ENCODE measurements around the gene XKR8. TPM values are rescaled to one million over a fixed set of nuclear protein-coding genes. Genes with fewer than 3 reads are reported as not detected.

Gene XKR8
- total and polyA plus RNA-seq, 10 of the 15 experiments (the other 5 are each of a cell fraction or from before 2014, with no cell fraction given), result 0.80 to 3.7 (median 2.6) TPM

DNA sequence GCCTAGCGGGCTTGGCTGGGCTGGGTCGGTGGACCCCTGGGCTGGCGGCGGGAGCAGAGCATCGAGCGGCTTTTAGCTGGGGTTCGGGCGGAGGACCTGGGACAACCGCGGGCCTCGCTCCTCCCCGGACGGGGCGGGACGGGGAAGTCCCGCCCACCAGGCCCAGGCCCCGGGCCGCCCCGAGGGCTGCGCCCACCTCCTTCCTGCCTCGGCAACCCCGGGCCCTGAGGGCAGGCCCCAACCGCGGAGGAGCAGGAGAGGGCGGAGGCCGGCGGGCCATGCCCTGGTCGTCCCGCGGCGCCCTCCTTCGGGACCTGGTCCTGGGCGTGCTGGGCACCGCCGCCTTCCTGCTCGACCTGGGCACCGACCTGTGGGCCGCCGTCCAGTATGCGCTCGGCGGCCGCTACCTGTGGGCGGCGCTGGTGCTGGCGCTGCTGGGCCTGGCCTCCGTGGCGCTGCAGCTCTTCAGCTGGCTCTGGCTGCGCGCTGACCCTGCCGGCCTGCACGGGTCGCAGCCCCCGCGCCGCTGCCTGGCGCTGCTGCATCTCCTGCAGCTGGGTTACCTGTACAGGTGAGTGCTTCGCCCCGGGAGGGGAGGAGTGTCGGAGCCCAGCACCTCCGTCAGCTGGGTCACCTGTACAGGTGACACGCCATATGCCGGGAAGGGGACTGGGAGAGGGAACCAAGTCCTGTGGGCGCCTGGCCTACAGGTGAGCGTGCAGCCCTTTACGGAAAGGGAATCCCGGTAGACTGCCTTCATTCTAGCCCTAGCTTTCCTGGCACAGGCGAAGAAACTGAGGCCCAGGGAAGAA lies at the start of gene XKR8 (continued):
- no peak for TF ChIP-seq SKIL (IDR thresholded peaks at IDR 0.05; ENCODE audit: low read depth, poor library complexity, severe bottlenecking)
- TF ChIP-seq KAT2A (conservative IDR thresholded peaks at IDR 0.05; ENCODE audit: control insufficient read depth, low read depth, low read length), result no peak
- peak; percentile 80 for TF ChIP-seq LARP7 (IDR thresholded peaks at IDR 0.05)
- no peak for TF ChIP-seq KDM1A (IDR thresholded peaks at IDR 0.05; ENCODE audit: borderline replicate concordance)
- no peak for TF ChIP-seq PRDM15 (CRISPR knock-in tag; IDR thresholded peaks at IDR 0.05)
- no peak for TF ChIP-seq PML (IDR thresholded peaks at IDR 0.05; ENCODE audit: low read length)
- TF ChIP-seq RELB (IDR thresholded peaks at IDR 0.05; ENCODE audit: low read depth), result no peak
- TF ChIP-seq ETV6 (conservative IDR thresholded peaks at IDR 0.05 in 1 of 2, IDR thresholded peaks at IDR 0.05 in 1 of 2; ENCODE audit: borderline replicate concordance in 1 of 2, low read depth in 1 of 2), result no peak
- no peak for TF ChIP-seq NFXL1 (IDR thresholded peaks at IDR 0.05; ENCODE audit: borderline replicate concordance)
- peak; percentile 95 for TF ChIP-seq IKZF1 (conservative IDR thresholded peaks at IDR 0.05)
- no peak for TF ChIP-seq RUNX3 (IDR thresholded peaks at IDR 0.05; ENCODE audit: low read length)
- no peak for TF ChIP-seq NRF1 (conservative IDR thresholded peaks at IDR 0.05; ENCODE audit: low read depth, low read length)
- TF ChIP-seq, protein P1, sequence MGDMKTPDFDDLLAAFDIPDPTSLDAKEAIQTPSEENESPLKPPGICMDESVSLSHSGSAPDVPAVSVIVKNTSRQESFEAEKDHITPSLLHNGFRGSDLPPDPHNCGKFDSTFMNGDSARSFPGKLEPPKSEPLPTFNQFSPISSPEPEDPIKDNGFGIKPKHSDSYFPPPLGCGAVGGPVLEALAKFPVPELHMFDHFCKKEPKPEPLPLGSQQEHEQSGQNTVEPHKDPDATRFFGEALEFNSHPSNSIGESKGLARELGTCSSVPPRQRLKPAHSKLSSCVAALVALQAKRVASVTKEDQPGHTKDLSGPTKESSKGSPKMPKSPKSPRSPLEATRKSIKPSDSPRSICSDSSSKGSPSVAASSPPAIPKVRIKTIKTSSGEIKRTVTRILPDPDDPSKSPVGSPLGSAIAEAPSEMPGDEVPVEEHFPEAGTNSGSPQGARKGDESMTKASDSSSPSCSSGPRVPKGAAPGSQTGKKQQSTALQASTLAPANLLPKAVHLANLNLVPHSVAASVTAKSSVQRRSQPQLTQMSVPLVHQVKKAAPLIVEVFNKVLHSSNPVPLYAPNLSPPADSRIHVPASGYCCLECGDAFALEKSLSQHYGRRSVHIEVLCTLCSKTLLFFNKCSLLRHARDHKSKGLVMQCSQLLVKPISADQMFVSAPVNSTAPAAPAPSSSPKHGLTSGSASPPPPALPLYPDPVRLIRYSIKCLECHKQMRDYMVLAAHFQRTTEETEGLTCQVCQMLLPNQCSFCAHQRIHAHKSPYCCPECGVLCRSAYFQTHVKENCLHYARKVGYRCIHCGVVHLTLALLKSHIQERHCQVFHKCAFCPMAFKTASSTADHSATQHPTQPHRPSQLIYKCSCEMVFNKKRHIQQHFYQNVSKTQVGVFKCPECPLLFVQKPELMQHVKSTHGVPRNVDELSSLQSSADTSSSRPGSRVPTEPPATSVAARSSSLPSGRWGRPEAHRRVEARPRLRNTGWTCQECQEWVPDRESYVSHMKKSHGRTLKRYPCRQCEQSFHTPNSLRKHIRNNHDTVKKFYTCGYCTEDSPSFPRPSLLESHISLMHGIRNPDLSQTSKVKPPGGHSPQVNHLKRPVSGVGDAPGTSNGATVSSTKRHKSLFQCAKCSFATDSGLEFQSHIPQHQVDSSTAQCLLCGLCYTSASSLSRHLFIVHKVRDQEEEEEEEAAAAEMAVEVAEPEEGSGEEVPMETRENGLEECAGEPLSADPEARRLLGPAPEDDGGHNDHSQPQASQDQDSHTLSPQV (IDR thresholded peaks at IDR 0.05), result no peak
- TF ChIP-seq NR2C2 (IDR thresholded peaks at IDR 0.05; ENCODE audit: borderline replicate concordance, control insufficient read depth, insufficient read length, low read depth), result no peak

Data from GM12878 (cell line).